ENCODE data around the gene TRAF7.
"Not testable (repeated sequence)": the region's sequence is repeated elsewhere in the genome, so short reads cannot be mapped to it uniquely, and the experiment has no call there.

- not testable (repeated sequence) for TF ChIP-seq CTCF (conservative IDR thresholded peaks at IDR 0.05; ENCODE audit: low read length); EZH2phosphoT487 (IDR thresholded peaks at IDR 0.05; ENCODE audit: borderline replicate concordance)
Observed at GRCh38 chr16:2123706-2124376, 31.7 kb upstream of the TRAF7 start.
